Left ventricle myocardium inferior (tissue), 1 donor: ENCODE measurements around the gene BTN2A1. TPM values are rescaled to one million over a fixed set of nuclear protein-coding genes. Genes with fewer than 3 reads are reported as not detected.

Experiments used
- DNase-seq: peaks from one replicate; pipeline ENCODE4 v3.0.0-alpha.2; 2020
- H3K27ac ChIP-seq: fragments of 200-600 bp; replicated peaks from 2 replicates; pipeline ENCODE4 v1.8.0; 2021
- H3K27me3 ChIP-seq: fragments of 200-600 bp; 2 replicates; pipeline ENCODE4 v1.8.0; 2021; ENCODE audit warnings: low read depth
- H3K36me3 ChIP-seq: fragments of 200-600 bp; 2 replicates; pipeline ENCODE4 v1.8.0; 2021
- H3K4me1 ChIP-seq: fragments of 200-600 bp; 2 replicates; pipeline ENCODE4 v1.8.0; 2021
- H3K4me3 ChIP-seq: fragments of 200-600 bp; 2 replicates; pipeline ENCODE4 v1.8.0; 2021; ENCODE audit warnings: mild to moderate bottlenecking, moderate library complexity
- H3K9me3 ChIP-seq: fragments of 200-600 bp; replicated peaks from 2 replicates; pipeline ENCODE4 v1.8.0; 2021
- intact Hi-C: fragments of 100-400 bp; cut with micrococcal nuclease; formaldehyde crosslinking; loops from one replicate; pipeline ENCODE4 v1.11.0; 2022
- total RNA-seq: library from RNA; stranded (reverse); fragmentation: NEBNext Ultra II Directional; extraction: Animal tissue kit (Norgen Biotek cat#: 25700); gene quantifications from one replicate; pipeline ENCODE4 v1.2.1, GENCODE V29; 2021
- TF ChIP-seq, protein P1 (sequence below): fragments of 200-600 bp; IDR thresholded peaks from 2 replicates; pipeline ENCODE4 v1.8.0; 2021; ENCODE audit warnings: antibody characterized with exemption, mild to moderate bottlenecking, borderline replicate concordance
- donor health status: DM: no; HTN: yes; CAD: no; lungs with severe emphysema.

Gene BTN2A1
- total RNA-seq, 1 donor from 2014 or later = 16.0 TPM

DNA sequence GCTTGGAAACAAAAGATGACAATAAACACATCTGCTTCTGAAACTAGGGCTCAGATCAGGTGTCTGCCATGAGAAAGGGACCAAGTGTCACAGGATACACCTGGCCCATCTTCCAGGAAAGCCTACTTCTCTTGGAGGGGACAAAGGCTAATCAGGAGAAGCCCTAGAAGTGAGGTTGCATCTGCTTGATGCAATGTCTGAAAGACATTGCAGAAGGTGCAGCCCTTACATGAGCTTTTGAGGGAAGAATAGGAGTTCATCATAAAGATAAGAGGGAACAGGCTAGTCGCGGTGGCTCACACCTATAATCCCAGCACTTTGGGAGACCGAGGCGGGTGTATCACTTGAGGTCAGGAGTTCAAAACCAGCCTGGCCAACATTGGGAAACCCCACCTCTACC lies 39.9 kb downstream of the BTN2A1 start:
- no peak overlapping the region for H3K4me3 ChIP-seq
- H3K27me3 ChIP-seq = peaks cover 29% of the 10 kb centered on the region
- peaks cover 12% of the 10 kb centered on the region for H3K4me1 ChIP-seq
- no peak overlapping the region for H3K27ac ChIP-seq
- TF ChIP-seq, protein P1, sequence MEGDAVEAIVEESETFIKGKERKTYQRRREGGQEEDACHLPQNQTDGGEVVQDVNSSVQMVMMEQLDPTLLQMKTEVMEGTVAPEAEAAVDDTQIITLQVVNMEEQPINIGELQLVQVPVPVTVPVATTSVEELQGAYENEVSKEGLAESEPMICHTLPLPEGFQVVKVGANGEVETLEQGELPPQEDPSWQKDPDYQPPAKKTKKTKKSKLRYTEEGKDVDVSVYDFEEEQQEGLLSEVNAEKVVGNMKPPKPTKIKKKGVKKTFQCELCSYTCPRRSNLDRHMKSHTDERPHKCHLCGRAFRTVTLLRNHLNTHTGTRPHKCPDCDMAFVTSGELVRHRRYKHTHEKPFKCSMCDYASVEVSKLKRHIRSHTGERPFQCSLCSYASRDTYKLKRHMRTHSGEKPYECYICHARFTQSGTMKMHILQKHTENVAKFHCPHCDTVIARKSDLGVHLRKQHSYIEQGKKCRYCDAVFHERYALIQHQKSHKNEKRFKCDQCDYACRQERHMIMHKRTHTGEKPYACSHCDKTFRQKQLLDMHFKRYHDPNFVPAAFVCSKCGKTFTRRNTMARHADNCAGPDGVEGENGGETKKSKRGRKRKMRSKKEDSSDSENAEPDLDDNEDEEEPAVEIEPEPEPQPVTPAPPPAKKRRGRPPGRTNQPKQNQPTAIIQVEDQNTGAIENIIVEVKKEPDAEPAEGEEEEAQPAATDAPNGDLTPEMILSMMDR = no peak
- no peak for DNase-seq
- intact Hi-C loops = no loop called here
- H3K36me3 ChIP-seq = no peaks in the 10 kb centered on the region
- H3K9me3 ChIP-seq = no peaks in the 10 kb centered on the region

DNA sequence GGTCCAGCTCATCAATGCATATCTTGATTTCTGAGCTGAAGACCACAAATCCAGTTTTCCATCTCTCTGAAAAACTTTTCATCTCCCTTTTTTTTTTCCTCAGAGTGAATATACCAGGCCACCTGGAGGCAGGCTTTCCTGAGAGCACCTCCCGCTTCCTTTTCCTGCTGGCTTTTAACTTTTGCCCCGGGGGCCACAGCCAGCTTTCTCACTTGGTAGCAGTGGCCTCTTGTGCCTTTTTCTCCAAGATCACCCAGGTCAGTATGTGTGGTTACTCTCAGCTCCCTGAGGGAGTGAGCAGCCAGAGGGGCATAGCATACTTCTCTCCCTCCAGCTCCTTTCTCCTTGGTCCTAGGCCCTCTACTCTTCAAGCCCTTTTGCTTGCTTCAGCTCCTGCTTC lies 42.3 kb downstream of the BTN2A1 start, which contains the start of gene BTN1A1:
Gene BTN1A1, plus strand, starts transcription at position 202 of the 400 bp plus-strand sequence. CDS start 984 bp downstream, outside the sequence.
- Histone ChIP-seq H3K27me3 (peaks cover 53% of the 10 kb centered on the region), H3K4me1 (peaks cover 12% of the 10 kb centered on the region), H3K36me3 (no peaks in the 10 kb centered on the region), H3K27ac (no peak within 1 kb of the TSS), H3K9me3 (no peaks in the 10 kb centered on the region), H3K4me3 (no peak within 1 kb of the TSS)
- TF ChIP-seq, protein P1 = no peak
- intact Hi-C loops = no loop called here
- DNase-seq = no peak

DNA sequence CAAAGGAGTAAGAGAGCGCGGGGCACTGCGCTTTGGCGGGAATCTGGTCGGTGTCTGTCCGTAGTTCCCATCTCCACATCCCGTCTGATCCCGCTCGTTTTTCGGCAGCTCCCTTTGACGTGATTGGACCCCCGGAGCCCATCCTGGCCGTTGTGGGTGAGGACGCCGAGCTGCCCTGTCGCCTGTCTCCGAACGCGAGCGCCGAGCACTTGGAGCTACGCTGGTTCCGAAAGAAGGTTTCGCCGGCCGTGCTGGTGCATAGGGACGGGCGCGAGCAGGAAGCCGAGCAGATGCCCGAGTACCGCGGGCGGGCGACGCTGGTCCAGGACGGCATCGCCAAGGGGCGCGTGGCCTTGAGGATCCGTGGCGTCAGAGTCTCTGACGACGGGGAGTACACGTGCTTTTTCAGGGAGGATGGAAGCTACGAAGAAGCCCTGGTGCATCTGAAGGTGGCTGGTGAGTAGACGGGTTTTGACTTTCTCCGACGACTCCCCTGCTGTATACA lies 43.8 kb downstream of the BTN2A1 start:
- intact Hi-C loops = no loop called here
- Histone ChIP-seq H3K27me3 (peaks cover 53% of the 10 kb centered on the region), H3K9me3 (no peaks in the 10 kb centered on the region), H3K4me1 (peaks cover 12% of the 10 kb centered on the region), H3K4me3 (peak overlapping the region; percentile 60), H3K27ac (no peak overlapping the region), H3K36me3 (no peaks in the 10 kb centered on the region)
- peak; percentile 27 for DNase-seq
- TF ChIP-seq, protein P1 = no peak

DNA sequence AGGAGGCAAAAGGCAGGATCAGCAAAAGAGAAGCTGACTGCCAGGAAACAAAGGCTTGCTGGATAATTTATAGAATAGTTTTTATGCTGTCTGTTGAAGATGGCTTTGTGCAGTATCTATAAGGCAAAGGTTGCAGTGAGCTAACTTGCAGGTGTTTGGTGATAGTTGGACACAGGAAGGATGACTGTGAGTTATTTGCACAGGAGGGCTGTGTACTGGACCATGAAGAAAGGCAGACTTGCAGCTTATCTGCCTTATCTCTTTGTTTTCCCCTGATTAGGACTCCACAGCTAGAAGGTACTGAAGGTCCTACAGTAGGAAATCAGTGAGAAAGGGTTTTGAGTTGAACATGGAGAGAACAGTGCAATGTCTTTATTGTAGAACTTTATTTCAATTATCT lies 44.4 kb downstream of the BTN2A1 start:
- TF ChIP-seq, protein P1 = no peak
- Histone ChIP-seq H3K36me3 (no peaks in the 10 kb centered on the region), H3K9me3 (no peaks in the 10 kb centered on the region), H3K27ac (no peak overlapping the region), H3K4me3 (peak overlapping the region; percentile 60), H3K27me3 (peaks cover 53% of the 10 kb centered on the region), H3K4me1 (peaks cover 12% of the 10 kb centered on the region)
- intact Hi-C loops = no loop called here
- no peak for DNase-seq

DNA sequence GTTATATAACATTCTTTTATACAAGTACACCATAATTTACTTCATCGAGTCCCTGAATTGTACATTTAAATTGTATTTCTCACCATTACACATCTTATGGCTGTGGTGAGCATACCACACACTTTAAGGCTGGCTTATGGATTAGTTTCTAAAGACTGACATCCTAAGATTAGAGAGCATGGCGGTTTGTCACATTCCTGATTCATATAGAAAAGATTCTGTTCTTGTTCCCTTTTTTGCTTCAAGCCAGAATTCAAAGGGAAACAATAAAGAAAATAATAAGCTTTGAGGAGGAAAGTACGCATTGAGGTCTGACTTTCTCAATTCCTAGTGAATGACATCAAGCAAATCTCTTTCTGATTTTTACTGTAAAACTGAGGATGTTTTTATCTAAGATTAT lies 44.9 kb downstream of the BTN2A1 start:
- no peaks in the 10 kb centered on the region for H3K36me3 ChIP-seq
- peaks cover 53% of the 10 kb centered on the region for H3K27me3 ChIP-seq
- no peaks in the 10 kb centered on the region for H3K9me3 ChIP-seq
- TF ChIP-seq, protein P1 = no peak
- no peak overlapping the region for H3K27ac ChIP-seq
- peaks cover 12% of the 10 kb centered on the region for H3K4me1 ChIP-seq
- no peak overlapping the region for H3K4me3 ChIP-seq
- intact Hi-C loops = no loop called here
- no peak for DNase-seq
